Progenitor cell of endocrine pancreas (in vitro differentiated cells): ENCODE results near the gene WDR59. TPM values are rescaled to one million over a fixed set of nuclear protein-coding genes. Genes with fewer than 3 reads are reported as not detected.
"Not testable (repeated sequence)": the region's sequence is repeated elsewhere in the genome, so short reads cannot be mapped to it uniquely, and the experiment has no call there.

ENCODE experiments used
- DNase-seq: peaks from one replicate; pipeline ENCODE4 v3.0.0; 2021; ENCODE audit warnings: low spot score; ENCODE audit not compliant: unreplicated experiment
- H3K27ac Mint-ChIP-seq: 2 replicates; pipeline ENCODE4 v1.8.0; 2021; ENCODE audit warnings: mild to moderate bottlenecking, moderate library complexity, mixed read lengths
- H3K27me3 Mint-ChIP-seq: 2 replicates; pipeline ENCODE4 v1.8.0; 2021; ENCODE audit warnings: mixed read lengths
- H3K36me3 Mint-ChIP-seq: 2 replicates; pipeline ENCODE4 v1.8.0; 2022; ENCODE audit warnings: mixed read lengths; ENCODE audit not compliant: insufficient read depth
- H3K4me1 Mint-ChIP-seq: 2 replicates; pipeline ENCODE4 v1.8.0; 2021; ENCODE audit warnings: low read depth, mixed read lengths
- H3K4me3 Mint-ChIP-seq: 2 replicates; pipeline ENCODE4 v1.8.0; 2021; ENCODE audit warnings: low read depth, mild to moderate bottlenecking, moderate library complexity, mixed read lengths
- H3K9me3 Mint-ChIP-seq: 2 replicates; pipeline ENCODE4 v1.8.0; 2021; ENCODE audit warnings: low read depth, mixed read lengths
- total RNA-seq: library from RNA; stranded (reverse); gene quantifications from 2 replicates; pipeline ENCODE4 v1.2.1, GENCODE V29; 2021
- TF ChIP-seq, protein P1 (sequence below): fragments of 200-600 bp; sonication (generic); IDR thresholded peaks from one replicate; pipeline ENCODE4 v1.5.0; 2021; ENCODE audit warnings: antibody characterized with exemption, mild to moderate bottlenecking; ENCODE audit not compliant: unreplicated experiment

Gene WDR59
- total RNA-seq, 1 donor from 2014 or later, result 154 TPM

DNA sequence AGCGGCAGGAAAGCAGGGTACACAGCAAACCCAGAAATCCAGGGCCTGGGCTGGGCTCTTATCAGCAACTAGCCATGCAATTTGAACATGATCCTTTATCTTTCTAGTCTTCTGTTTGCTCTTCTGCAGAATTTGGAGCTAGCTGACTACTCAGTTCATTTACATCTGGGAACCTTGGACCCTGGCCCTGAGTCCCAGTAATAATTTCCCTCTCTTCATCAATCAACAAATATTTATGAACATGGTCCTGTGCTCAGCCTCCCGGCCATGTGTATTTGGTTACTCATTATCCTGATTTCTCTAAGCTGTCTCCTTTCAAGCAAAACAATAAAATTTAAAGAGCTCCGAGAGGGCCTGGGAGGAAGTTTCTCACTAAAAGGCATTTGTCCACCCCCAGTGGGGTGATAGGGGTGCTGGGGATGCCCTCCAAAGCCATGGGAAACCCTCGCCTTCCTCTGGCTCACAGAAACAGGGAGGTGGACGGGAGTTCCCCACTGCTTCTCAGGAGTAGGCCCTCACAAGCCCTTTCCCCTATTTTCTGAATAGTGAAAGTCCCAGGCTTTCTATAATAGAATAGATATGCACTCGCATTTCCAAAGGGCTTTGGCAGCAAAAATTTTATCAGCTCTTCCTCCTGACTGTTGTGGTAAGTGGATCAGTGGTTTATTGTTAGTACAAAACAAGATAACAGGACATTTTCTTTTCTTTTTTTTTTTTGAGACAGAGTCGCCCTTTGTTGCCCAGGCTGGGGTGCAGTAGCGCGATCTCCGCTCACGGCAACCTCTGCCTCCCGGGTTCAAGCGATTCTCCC lies 6.9 kb upstream of the WDR59 start:
- Mint-ChIP-seq H3K27ac (peak overlapping the region; percentile 94), H3K4me3 (no peak overlapping the region), H3K4me1 (peaks cover 30% of the 10 kb centered on the region), H3K27me3 (no peaks in the 10 kb centered on the region), H3K36me3 (no peaks in the 10 kb centered on the region), H3K9me3 (no peaks in the 10 kb centered on the region)
- TF ChIP-seq, protein P1, sequence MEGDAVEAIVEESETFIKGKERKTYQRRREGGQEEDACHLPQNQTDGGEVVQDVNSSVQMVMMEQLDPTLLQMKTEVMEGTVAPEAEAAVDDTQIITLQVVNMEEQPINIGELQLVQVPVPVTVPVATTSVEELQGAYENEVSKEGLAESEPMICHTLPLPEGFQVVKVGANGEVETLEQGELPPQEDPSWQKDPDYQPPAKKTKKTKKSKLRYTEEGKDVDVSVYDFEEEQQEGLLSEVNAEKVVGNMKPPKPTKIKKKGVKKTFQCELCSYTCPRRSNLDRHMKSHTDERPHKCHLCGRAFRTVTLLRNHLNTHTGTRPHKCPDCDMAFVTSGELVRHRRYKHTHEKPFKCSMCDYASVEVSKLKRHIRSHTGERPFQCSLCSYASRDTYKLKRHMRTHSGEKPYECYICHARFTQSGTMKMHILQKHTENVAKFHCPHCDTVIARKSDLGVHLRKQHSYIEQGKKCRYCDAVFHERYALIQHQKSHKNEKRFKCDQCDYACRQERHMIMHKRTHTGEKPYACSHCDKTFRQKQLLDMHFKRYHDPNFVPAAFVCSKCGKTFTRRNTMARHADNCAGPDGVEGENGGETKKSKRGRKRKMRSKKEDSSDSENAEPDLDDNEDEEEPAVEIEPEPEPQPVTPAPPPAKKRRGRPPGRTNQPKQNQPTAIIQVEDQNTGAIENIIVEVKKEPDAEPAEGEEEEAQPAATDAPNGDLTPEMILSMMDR, result no peak
- DNase-seq, result no peak

DNA sequence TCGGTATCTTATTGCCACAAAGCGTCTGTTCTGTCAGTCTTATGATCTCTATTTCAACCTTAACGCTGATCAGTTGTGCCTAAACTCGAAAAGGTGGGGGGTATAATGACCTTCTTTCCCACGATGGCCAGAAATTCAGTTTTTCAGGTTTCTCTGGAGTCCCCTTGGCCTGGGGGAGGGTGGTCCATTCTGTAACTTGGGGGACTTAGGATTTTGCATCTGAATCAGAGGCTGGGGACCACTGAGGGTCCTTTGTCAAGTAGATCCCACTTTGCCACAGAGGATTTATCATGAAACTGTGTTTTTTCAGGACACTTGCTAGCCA lies 6.3 kb upstream of the WDR59 start:
- no peak for DNase-seq
- Mint-ChIP-seq H3K9me3 (no peaks in the 10 kb centered on the region), H3K4me1 (peaks cover 27% of the 10 kb centered on the region), H3K27me3 (no peaks in the 10 kb centered on the region), H3K36me3 (no peaks in the 10 kb centered on the region), H3K4me3 (no peak overlapping the region), H3K27ac (peak overlapping the region; percentile 94)
- TF ChIP-seq, protein P1, result no peak

DNA sequence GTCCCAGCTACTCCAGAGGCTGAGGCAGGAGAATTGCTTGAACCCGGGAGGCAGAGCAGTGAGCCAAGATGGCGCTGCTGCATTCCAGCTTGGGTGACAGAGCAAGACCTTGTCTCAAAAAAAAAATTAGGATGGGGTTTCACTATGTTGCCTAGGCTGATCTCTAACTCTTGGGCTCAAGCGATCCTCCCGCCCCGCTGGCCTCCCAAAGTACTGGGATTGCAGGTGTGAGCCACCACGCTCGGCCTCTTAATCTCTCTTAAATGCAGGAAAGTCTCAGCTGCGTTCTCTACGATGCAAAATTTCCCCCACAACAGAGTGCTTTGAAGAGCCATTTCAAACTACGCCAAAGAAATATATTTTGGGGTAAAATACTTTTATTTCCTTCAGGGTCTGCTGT lies 5.9 kb upstream of the WDR59 start:
- Mint-ChIP-seq H3K9me3 (no peaks in the 10 kb centered on the region), H3K4me3 (no peak overlapping the region), H3K27me3 (no peaks in the 10 kb centered on the region)

DNA sequence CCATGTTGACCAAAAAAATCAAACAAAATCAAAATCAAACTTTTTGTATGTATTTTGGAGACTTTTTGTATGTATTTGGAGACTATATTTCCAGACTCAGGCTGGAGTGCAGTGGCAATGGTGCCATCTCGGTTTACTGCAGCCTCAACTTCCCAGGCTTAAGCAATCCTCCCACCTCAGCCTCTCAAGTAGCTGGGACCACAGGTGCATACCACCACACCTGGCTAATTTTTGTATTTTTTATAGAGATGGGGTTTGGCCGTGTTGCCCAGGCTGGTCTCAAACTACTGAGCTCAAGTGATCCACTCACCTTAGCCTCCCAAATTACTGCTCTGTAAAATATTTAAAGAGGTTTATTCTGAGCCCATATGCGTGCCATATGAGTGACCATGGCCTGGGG lies 4.9 kb upstream of the WDR59 start:
- H3K9me3 Mint-ChIP-seq, H3K27me3 Mint-ChIP-seq, H3K27ac Mint-ChIP-seq, H3K36me3 Mint-ChIP-seq, H3K4me3 Mint-ChIP-seq, DNase-seq: not testable (repeated sequence)
- peaks cover 28% of the 10 kb centered on the region for H3K4me1 Mint-ChIP-seq

More for the DNA sequence above, 5.9 kb upstream of the WDR59 start:
- H3K36me3 Mint-ChIP-seq, result no peaks in the 10 kb centered on the region
- peaks cover 27% of the 10 kb centered on the region for H3K4me1 Mint-ChIP-seq
- TF ChIP-seq, protein P1, result no peak
- no peak for DNase-seq
- peak overlapping the region; percentile 94 for H3K27ac Mint-ChIP-seq

DNA sequence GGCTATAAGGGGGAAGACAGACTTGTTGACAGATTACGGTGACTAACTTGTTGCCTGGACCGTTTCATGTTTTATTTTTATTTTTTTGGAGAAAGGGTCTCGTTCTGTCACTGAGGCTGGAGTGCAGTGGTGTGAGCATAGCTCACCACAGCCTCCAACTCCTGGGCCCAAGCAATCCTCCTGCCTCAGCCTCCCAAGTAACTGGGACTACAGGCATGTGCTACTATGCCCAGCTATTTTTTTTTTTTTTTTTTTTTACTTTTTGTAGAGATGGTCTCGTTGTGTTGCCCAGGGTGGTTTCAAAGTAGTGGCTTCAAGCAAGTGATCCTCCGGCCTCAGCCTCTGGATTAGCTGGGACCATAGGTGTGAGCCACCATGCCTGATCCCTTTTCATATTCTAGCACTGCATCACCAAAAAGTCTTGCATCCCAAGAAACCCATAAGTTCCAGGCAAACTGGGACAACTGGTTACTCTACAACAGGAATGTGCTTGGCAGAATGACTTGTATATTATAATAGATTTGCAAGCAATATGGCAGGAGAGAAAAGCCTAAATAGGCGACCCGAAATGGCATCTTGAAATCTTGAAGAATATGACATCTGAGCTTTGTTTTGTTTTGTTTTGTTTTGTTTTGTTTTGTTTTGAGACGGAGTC lies 2.2 kb upstream of the WDR59 start:
- Mint-ChIP-seq H3K27me3 (no peaks in the 10 kb centered on the region), H3K9me3 (no peaks in the 10 kb centered on the region), H3K27ac (no peak overlapping the region), H3K36me3 (no peaks in the 10 kb centered on the region), H3K4me1 (peaks cover 24% of the 10 kb centered on the region), H3K4me3 (no peak overlapping the region)
- TF ChIP-seq, protein P1, result no peak
- no peak for DNase-seq

DNA sequence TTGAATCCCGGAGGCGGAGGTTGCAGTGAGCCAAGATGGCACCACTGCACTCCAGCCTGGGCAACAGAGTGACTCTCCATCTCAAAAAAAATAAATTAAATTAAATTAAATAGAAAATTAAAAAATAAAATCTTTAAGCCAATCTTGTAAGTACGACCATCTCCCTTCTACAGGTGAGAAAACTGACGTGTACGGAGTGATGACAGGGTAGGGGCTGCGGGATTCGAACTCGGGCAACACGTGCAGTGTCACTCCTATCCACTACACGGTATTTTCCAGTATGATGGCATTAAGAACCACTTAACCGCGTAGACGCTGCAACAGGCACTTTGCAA lies 762 bp downstream of the WDR59 start:
- DNase-seq, result no peak

More for the DNA sequence above, 762 bp downstream of the WDR59 start:
- Mint-ChIP-seq H3K4me1 (peaks cover 8% of the 10 kb centered on the region), H3K27me3 (no peaks in the 10 kb centered on the region), H3K36me3 (no peaks in the 10 kb centered on the region), H3K27ac (peak overlapping the region; percentile 95), H3K4me3 (peak overlapping the region; percentile 89), H3K9me3 (no peaks in the 10 kb centered on the region)
- TF ChIP-seq, protein P1, result no peak
